22Rv1 (cell line): Measurements from ENCODE around the gene CCDC126.

Source experiments
- H3K27ac ChIP-seq: fragments of 450-650 bp; 2 replicates; pipeline ENCODE4 v1.5.1; 2017
- ZFX ChIP-seq: fragments of 450-650 bp; IDR thresholded peaks from 2 replicates; pipeline ENCODE4 v1.6.1; 2017; ENCODE audit warnings: antibody characterized with exemption, borderline replicate concordance
- TF ChIP-seq, protein P1 (sequence below): fragments of 450-650 bp; IDR thresholded peaks from 2 replicates; pipeline ENCODE4 v1.5.1; 2017; ENCODE audit warnings: mild to moderate bottlenecking

Gene CCDC126

GRCh38 chr7:23661385-23661784 lies 64.2 kb downstream of the CCDC126 start:
- TF ChIP-seq ZFX = no peak
- TF ChIP-seq, protein P1, sequence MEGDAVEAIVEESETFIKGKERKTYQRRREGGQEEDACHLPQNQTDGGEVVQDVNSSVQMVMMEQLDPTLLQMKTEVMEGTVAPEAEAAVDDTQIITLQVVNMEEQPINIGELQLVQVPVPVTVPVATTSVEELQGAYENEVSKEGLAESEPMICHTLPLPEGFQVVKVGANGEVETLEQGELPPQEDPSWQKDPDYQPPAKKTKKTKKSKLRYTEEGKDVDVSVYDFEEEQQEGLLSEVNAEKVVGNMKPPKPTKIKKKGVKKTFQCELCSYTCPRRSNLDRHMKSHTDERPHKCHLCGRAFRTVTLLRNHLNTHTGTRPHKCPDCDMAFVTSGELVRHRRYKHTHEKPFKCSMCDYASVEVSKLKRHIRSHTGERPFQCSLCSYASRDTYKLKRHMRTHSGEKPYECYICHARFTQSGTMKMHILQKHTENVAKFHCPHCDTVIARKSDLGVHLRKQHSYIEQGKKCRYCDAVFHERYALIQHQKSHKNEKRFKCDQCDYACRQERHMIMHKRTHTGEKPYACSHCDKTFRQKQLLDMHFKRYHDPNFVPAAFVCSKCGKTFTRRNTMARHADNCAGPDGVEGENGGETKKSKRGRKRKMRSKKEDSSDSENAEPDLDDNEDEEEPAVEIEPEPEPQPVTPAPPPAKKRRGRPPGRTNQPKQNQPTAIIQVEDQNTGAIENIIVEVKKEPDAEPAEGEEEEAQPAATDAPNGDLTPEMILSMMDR = no peak
- no peak overlapping the region for H3K27ac ChIP-seq

- no peak overlapping the region for H3K27ac ChIP-seq
- TF ChIP-seq, protein P1 = no peak
- TF ChIP-seq ZFX = no peak
Measured at GRCh38 chr7:23662124-23662983, 65.2 kb downstream of the CCDC126 start.

GRCh38 chr7:23662984-23663313 lies 65.8 kb downstream of the CCDC126 start:
- TF ChIP-seq, protein P1 = no peak
- no peak for TF ChIP-seq ZFX
- no peak overlapping the region for H3K27ac ChIP-seq

GRCh38 chr7:23664122-23664521 lies 66.9 kb downstream of the CCDC126 start:
- no peak overlapping the region for H3K27ac ChIP-seq
- TF ChIP-seq ZFX = no peak
- TF ChIP-seq, protein P1 = no peak

DNA sequence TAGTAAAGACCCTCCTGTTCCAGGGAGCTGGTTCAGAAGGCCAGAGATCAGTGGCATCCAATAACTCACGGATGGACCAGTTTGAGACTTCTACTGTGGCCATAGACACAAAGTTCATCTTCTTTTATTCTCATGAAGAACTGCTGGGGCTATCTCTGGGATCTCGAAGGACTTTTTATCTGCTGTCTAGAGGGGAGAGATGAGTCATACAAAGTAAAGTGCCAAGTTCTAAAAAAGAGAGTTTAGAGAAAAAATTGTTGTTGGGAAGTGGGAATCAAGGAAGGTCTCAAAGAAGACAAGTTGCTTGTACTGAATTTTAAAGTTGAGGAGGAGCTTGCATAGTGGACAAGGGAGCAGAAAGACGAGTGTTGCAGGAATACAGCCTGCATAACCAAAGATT lies 74.9 kb downstream of the CCDC126 start:
- TF ChIP-seq ZFX = no peak
- TF ChIP-seq, protein P1 = no peak
- no peak overlapping the region for H3K27ac ChIP-seq

DNA sequence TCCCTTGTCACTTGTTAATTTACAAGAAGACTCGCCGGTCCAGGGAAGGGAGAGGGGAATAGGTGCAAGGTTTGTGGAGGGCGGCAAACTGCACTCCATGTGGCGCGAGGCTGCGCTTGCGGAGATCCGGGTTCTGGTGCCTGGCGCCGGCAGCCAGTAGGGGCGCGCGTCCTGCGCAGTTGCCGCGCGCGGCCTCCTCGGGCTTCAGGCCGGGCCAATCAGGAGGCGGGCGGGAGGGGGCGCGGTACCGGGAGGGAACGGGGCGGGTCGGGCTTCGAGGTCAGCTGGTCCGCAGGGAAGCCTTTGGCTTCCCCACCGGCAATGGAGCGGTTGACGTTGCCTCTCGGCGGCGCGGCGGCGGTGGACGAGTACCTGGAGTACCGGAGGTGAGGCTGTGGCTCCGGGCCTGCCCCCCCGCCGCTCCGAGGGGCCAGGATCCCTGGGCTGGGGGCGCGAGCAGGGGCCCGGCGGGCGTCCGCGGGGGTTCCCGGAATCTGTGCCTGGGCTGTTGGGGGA lies 82.8 kb downstream of the CCDC126 start, which contains the start of gene FAM221A:
Gene FAM221A (plus strand): TSS at position 302 of the 516 bp plus-strand sequence. CDS start 20 bp downstream, at position 322.
- peak within 1 kb of the TSS; percentile 61 for H3K27ac ChIP-seq
- TF ChIP-seq ZFX = no peak
- TF ChIP-seq, protein P1 = peak; percentile 97
